IPS-NIHi11 (cell line): ENCODE measurements around the gene F12.

Source experiments
- DNase-seq: peaks from one replicate; pipeline ENCODE4 v3.0.0; 2012; ENCODE audit warnings: mixed read lengths, low spot score

F12 gene

GRCh38 chr5:177446200-177447065, 37.1 kb upstream of the F12 start, which contains the start of gene PRR7:
Gene PRR7, plus strand, starts transcription at chr5:177446814. Its CDS starts 8,254 bp downstream, at chr5:177455068.
- DNase-seq, result peak; percentile 91

GRCh38 chr5:177445917-177446199, 36.5 kb upstream of the F12 start:
- DNase-seq, result no peak

GRCh38 chr5:177445052-177445916, 35.9 kb upstream of the F12 start:
- no peak for DNase-seq

- no peak for DNase-seq
Observed at GRCh38 chr5:177444106-177445051, 35.0 kb upstream of the F12 start.

DNA sequence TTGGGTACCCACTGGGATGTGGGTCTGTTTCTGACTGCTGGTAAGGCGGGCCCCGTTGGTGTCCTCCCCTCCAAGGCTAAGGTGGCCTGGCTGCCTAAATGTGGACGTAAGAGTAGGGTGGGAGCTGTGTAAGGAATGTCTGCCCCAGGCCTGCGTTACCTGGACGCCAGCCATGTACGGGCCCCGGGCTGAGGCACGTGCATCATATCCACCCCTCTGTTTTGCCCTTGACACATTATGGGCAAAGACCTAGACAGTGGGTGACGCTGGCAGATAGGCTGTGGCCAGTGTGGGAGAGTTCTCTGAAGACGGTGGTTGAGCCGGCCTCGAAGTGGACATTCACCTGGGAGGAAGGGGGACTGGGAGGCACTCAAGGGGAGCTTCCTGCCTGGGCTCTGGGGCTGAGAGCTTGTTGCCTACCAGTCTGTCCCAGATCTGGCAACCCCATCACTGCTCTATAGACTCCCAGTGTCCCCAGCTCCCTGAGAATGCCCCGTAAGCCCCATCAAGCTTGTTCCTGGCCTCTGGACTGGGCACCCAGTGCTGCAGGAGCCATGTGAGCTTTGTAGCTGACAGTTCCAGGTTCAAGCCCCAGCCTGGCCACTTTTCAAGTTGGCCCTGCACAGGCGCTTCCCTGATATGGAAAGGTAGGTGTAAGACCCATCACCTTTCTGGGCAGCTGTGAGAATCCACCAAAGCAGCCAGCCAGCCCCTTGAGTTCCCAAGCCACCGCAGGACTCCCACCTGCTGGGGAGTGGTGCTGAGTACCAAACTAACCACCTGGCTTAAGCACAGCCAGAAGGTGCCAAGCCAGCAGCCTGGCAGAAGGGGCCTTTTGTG, 34.0 kb upstream of the F12 start:
- no peak for DNase-seq

DNA sequence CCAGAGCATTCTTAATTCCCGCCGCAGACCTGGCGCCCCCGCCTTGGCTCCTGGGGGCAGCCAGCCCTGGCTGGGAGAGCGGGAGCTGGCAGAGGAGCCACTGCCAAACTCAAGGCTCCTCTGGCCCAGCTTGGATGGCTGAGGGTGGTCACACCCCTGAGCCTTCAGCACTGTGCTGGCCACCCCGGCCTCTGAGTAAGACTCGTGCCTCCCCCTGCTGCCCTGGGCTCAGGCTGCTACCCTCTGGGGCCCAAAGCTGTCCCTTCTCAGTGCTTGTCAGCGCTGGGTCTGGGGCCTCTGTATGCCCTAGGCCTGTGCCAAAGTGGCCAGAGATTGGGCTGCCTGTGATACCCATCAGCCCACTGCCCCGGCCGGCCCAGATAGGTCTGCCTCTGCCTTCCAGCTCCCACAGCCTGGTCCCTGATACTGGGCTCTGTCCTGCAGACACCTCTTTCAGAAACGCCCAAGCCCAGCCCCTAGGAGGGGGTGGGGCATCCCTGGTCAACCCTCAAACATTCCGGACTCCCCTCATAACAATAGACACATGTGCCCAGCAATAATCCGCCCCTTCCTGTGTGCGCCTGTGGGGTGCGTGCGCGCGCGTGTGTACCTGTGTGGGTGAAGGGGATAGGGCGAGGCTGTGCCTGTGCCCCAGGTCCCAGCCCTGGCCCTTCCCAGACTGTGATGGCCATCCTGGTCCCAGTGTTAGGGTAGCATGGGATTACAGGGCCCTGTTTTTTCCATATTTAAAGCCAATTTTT, 32.9 kb upstream of the F12 start:
- no peak for DNase-seq

DNA sequence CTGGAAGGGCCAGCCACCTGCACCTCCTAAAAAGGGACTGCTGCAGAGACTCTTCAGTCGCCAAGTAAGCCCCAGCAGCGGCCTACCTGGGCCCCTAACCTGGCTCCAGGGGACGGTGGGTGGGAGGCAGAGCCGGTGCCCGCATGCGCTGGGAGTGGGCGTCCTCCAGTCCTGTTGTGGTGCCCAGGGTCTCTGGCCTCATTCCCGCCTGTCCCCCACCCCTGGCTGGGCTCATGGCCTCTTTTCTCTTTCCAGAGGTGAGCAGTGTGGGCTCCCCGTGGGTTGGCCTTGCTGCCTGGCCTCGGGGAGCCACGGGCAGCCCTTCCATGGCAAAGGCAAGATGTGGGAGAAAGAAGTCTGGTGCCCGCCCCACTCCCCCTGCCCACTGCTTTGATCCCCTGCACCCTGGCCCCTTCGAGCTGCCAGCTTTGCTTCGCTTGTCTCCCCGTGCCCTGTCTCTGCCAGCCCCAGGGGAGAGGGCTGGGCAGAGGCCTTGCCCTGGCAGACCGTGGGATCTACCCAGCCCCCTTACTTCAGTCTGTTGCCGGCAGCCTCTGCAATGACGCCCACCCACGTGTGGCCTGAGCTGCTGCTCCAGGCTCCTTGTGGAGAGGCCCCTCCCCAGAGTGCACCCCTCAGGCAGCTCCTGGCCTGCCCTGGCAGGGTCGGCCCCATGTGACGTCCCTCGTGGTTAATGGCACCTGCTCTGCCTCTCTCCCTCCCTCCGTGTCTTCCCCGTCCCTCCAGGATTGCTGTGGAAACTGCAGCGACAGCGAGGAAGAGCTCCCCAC, 31.8 kb upstream of the F12 start:
- no peak for DNase-seq

DNA sequence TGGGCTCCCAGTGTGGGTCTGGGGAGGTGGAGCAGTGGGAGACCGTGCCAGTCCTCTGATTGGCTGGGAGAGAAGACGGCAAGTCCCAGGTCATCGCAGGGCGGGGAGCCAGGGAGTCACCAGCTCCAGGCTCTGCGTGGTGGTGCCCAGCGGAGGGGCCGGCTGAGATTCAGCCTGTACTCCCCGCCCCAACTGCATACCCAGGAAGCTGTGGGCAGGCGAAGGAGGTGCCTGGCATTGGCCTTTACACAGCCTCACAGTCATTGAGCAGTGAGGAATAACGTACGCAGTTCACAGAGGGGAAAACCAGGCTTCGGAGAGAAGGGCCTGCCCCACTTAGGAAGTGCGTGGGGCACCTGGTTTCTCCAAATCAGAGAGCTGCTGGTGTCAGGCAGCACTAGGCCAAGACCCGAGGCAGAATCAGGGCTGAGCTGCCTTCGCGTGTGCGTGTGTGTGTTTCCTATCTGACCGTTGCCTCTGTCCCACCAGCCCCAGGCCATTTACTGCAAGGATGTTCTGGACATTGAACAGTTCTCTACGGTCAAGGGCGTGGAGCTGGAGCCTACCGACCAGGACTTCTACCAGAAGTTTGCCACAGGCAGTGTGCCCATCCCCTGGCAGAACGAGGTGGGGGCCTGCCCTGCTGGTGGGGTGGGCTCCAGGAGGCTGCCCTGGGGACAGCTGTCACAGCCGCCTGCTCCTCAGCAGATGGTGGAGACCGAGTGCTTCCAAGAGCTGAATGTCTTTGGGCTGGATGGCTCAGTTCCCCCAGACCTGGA, 31.0 kb upstream of the F12 start:
- DNase-seq, result no peak

- DNase-seq, result no peak
Observed at GRCh38 chr5:177439518-177440053, 30.2 kb upstream of the F12 start.

GRCh38 chr5:177438468-177438867, 29.1 kb upstream of the F12 start:
- DNase-seq, result no peak

DNA sequence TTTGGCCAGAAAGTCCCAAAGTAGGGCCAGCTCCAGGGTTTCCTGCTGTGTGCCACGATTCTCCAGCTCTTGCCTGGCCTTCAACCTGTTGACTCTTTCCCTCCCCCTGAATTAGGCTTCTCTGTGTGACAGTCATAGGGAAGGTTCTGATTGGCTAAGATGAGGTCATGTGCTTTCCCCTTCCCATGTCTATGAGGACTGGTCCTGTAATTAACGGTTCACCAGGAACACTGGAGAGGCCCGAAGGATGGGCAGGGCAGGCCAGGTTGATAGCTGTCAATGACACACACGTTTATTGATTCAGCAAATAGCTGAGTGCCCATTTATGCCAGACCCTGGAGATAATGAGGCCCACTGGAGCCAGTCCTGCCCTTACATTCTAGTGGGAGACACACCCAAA, 28.3 kb upstream of the F12 start:
- DNase-seq, result no peak

- no peak for DNase-seq
Observed at GRCh38 chr5:177435847-177436536, 26.6 kb upstream of the F12 start.

DNA sequence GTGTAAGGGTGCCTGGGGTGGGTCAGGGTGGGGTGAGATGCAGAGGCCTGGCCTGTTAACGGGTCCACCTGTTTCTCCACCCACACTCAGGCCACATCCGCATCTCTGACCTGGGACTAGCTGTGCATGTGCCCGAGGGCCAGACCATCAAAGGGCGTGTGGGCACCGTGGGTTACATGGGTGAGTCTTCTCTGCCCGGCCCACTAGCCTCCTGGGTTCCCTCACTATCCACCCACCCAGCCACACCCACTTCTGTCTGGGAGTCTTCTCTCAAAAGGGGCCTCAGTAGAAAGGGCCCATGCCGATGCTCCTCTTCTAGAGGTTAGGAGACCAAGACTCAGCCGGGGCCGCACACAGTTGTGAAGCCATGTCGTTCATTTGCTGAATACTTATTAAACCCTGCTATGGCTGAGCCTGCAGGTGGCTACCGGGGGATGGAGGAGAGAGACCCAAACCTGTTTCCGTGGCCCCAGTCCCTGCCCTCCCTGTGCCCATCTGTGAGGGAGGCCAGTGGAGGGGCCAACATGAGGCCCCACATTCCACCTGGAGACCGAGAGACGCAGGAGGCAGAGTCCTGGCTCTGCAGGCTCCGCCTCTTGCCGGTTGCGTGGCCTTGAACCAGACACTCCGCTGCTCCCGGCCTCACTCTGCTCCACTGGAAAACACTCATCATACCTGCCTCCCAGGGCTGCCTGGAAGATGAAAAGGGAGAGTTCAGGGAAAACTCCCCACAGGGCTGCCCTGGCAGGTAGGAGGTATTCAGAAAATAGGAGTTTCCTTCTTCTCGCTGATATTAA, 25.8 kb upstream of the F12 start:
- DNase-seq, result no peak

DNA sequence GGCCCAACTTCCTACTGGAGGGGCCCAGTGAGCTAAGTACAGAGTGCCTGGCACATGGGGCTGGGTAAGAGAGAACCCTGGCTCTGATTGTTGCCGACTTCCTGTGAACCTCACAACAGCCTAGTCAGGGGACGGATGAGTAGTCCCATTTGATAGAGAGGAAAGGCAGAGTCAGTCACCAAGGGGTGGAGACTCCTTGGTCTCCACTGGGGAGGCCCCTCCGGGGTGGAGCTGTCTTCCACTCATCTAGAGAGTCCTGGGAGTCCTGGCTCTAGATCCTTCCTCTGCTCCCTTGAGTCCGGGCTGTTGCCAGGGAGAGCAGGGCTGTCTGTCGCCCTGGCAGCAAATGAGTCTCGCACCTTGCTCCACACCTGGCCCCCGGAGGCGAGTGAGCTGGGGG, 25.1 kb upstream of the F12 start:
- no peak for DNase-seq

DNA sequence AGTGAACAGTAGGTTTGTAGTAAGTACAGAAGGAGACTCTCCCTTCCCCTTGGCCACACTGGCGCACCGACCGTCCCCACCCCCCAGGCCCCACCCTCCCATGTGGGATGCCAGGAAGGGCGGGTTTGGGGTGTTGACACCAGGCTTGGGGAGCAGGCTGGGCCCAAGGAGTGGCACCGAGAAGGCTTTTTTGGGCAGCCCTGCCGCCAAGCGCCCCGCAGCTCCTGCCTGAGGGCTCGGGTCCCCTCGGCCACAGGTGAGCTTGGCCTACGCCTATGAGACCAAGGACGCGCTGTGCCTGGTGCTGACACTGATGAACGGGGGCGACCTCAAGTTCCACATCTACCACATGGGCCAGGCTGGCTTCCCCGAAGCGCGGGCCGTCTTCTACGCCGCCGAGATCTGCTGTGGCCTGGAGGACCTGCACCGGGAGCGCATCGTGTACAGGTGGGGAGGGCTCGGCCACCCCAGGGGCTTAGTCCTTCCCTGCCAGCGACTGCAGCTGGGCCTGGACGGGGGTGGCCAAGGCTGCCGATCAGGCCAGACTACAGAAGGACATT, 24.4 kb upstream of the F12 start:
- no peak for DNase-seq

DNA sequence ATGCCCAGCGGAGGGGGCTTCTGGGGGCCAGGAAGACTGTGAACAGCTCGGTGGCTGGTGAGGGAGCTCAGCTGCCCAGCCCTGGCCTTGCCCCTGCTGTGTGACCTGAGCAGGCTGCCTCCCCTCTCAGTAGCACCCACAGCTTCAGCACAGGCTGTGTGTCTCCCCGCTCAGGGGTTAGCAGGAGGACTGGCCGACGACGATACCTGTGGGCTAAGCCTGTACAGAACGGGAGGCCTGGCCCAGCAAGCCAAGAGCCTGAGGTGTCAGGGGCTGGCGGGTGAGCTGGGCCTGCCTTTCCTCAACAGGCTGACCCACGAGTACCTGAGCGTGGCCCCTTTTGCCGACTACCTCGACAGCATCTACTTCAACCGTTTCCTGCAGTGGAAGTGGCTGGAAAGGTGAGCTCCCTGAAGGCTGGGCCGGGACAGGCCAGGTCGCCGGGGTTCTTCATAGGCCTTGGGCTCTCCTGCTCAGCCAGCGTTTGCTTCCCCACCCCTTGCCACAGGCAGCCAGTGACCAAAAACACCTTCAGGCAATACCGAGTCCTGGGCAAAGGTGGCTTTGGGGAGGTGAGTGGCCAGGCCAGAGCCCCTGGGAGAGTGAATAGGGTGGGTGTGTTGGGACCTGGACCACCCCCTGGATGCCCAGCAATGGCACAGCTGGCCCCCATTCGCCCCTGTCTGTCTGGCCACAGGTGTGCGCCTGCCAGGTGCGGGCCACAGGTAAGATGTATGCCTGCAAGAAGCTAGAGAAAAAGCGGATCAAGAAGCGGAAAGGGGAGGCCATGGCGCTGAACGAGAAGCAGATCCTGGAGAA, 23.7 kb upstream of the F12 start:
- DNase-seq, result no peak
